H9 (cell line): ENCODE data around the gene NCL. TPM values are rescaled to one million over a fixed set of nuclear protein-coding genes. Genes with fewer than 3 reads are reported as not detected.

ENCODE experiments used
- DNase-seq: peaks from one replicate; pipeline ENCODE4 v3.0.0-alpha.2; 2017
- H2AFZ ChIP-seq: one replicate; pipeline ENCODE4 v1.6.1; 2013; ENCODE audit warnings: mild to moderate bottlenecking, low read length, control low read depth, moderate library complexity
- H2AK5ac ChIP-seq: 2 replicates; pipeline ENCODE4 v1.6.1; 2013; ENCODE audit warnings: low read length, control low read depth, mixed read lengths; ENCODE audit not compliant: insufficient read length
- H2BK120ac ChIP-seq: one replicate; pipeline ENCODE4 v1.6.1; 2013; ENCODE audit warnings: low read depth, mild to moderate bottlenecking, low read length, control low read depth, inconsistent platforms; ENCODE audit not compliant: poor library complexity, severe bottlenecking
- H2BK12ac ChIP-seq: 2 replicates; pipeline ENCODE4 v1.6.1; 2013; ENCODE audit warnings: low read length, control low read depth, mixed read lengths, low read depth; ENCODE audit not compliant: insufficient read length
- H2BK15ac ChIP-seq: 2 replicates; pipeline ENCODE4 v1.6.1; 2013; ENCODE audit warnings: low read depth, low read length, control low read depth
- H2BK20ac ChIP-seq: one replicate; pipeline ENCODE4 v1.6.1; 2013; ENCODE audit warnings: low read depth, mild to moderate bottlenecking, low read length, control low read depth, inconsistent platforms; ENCODE audit not compliant: poor library complexity, severe bottlenecking
- H2BK5ac ChIP-seq: 2 replicates; pipeline ENCODE4 v1.6.1; 2013; ENCODE audit warnings: low read length, control low read depth, mixed read lengths; ENCODE audit not compliant: insufficient read length
- H3K14ac ChIP-seq: 2 replicates; pipeline ENCODE4 v1.6.1; 2013; ENCODE audit warnings: low read length, control low read depth; ENCODE audit not compliant: insufficient read depth
- H3K18ac ChIP-seq: 2 replicates; pipeline ENCODE4 v1.6.1; 2013; ENCODE audit warnings: low read depth, mild to moderate bottlenecking, mixed read lengths, low read length, control low read depth; ENCODE audit not compliant: insufficient read length
- H3K23ac ChIP-seq: 2 replicates; pipeline ENCODE4 v1.6.1; 2013; ENCODE audit warnings: low read length, control low read depth, mixed read lengths, low read depth; ENCODE audit not compliant: insufficient read length
- H3K23me2 ChIP-seq: 2 replicates; pipeline ENCODE4 v1.6.1; 2013; ENCODE audit warnings: low read depth, mild to moderate bottlenecking, mixed read lengths, low read length, control low read depth; ENCODE audit not compliant: insufficient read length, poor library complexity, severe bottlenecking
- H3K27ac ChIP-seq: 2 replicates; pipeline ENCODE4 v1.5.1; 2013; ENCODE audit warnings: low read length, control low read depth, mixed read lengths, low read depth; ENCODE audit not compliant: insufficient read length
- H3K27me3 ChIP-seq: 2 replicates; pipeline ENCODE4 v1.6.1; 2013; ENCODE audit warnings: low read length, control low read depth, inconsistent platforms; ENCODE audit not compliant: insufficient read depth
- H3K4ac ChIP-seq: 2 replicates; pipeline ENCODE4 v1.6.1; 2013; ENCODE audit warnings: low read depth, mild to moderate bottlenecking, control low read depth, inconsistent platforms, low read length, moderate library complexity
- H3K4me1 ChIP-seq: 2 replicates; pipeline ENCODE4 v1.6.1; 2013; ENCODE audit warnings: low read length, control low read depth, inconsistent platforms; ENCODE audit not compliant: insufficient read depth
- H3K4me2 ChIP-seq: 2 replicates; pipeline ENCODE4 v1.6.1; 2013; ENCODE audit warnings: low read length, control low read depth, mixed read lengths; ENCODE audit not compliant: insufficient read length, insufficient read depth
- H3K56ac ChIP-seq: 2 replicates; pipeline ENCODE4 v1.6.1; 2013; ENCODE audit warnings: low read depth, mild to moderate bottlenecking, mixed read lengths, low read length, control low read depth; ENCODE audit not compliant: insufficient read length
- H3K79me1 ChIP-seq: 2 replicates; pipeline ENCODE4 v1.6.1; 2013; ENCODE audit warnings: low read depth, mild to moderate bottlenecking, moderate library complexity, low read length, control low read depth, inconsistent platforms; ENCODE audit not compliant: insufficient read depth, poor library complexity, severe bottlenecking
- H3K79me2 ChIP-seq: 2 replicates; pipeline ENCODE4 v1.6.1; 2013; ENCODE audit warnings: low read length, control low read depth, inconsistent platforms; ENCODE audit not compliant: insufficient read depth
- H3K9ac ChIP-seq: 2 replicates; pipeline ENCODE4 v1.6.1; 2013; ENCODE audit warnings: low read length, control low read depth, mixed read lengths; ENCODE audit not compliant: insufficient read length; ENCODE audit errors: extremely low read depth
- H3K9me3 ChIP-seq: one replicate; pipeline ENCODE4 v1.6.1; 2013; ENCODE audit warnings: low read depth, low read length, inconsistent platforms; ENCODE audit not compliant: control insufficient read depth
- H3T11ph ChIP-seq: one replicate; pipeline ENCODE4 v1.6.1; 2013; ENCODE audit warnings: mild to moderate bottlenecking, low read length, control low read depth, inconsistent platforms
- H4K20me1 ChIP-seq: one replicate; pipeline ENCODE4 v1.6.1; 2013; ENCODE audit not compliant: control insufficient read depth, insufficient read length, insufficient read depth
- H4K5ac ChIP-seq: 2 replicates; pipeline ENCODE4 v1.6.1; 2013; ENCODE audit warnings: low read depth, mild to moderate bottlenecking, mixed read lengths, low read length, control low read depth; ENCODE audit not compliant: insufficient read length
- H4K8ac ChIP-seq: replicated peaks from 2 replicates; pipeline ENCODE4 v1.6.1; 2013; ENCODE audit warnings: low read length, control low read depth, mixed read lengths, low read depth; ENCODE audit not compliant: insufficient read length
- H4K91ac ChIP-seq: 2 replicates; pipeline ENCODE4 v1.6.1; 2013; ENCODE audit warnings: low read depth, mild to moderate bottlenecking, moderate library complexity, mixed read lengths, low read length, control low read depth; ENCODE audit not compliant: insufficient read length
- H3K27ac Mint-ChIP-seq, 3 experiments: 2 replicates in 2 of 3; 3 replicates in 1 of 3; pipeline ENCODE4 v1.8.0; 2020 to 2021; ENCODE audit warnings: mixed read lengths in 3 of 3, mild to moderate bottlenecking in 1 of 3, moderate library complexity in 1 of 3
- H3K27me3 Mint-ChIP-seq: 2 replicates; pipeline ENCODE4 v1.8.0; 2021; ENCODE audit warnings: low read depth, mild to moderate bottlenecking, moderate library complexity, mixed read lengths
- H3K36me3 Mint-ChIP-seq, 3 experiments: 2 replicates in 2 of 3; 3 replicates in 1 of 3; pipeline ENCODE4 v1.8.0; 2020 to 2021; ENCODE audit warnings: low read depth in 3 of 3, mixed read lengths in 3 of 3; ENCODE audit not compliant: insufficient read depth in 1 of 3
- H3K4me1 Mint-ChIP-seq, 2 experiments: 2 replicates each; pipeline ENCODE4 v1.8.0; 2020; ENCODE audit warnings: mixed read lengths in 2 of 2
- H3K4me3 Mint-ChIP-seq, 2 experiments: 2 replicates in 1 of 2; 3 replicates in 1 of 2; pipeline ENCODE4 v1.8.0; 2020 to 2021; ENCODE audit warnings: mild to moderate bottlenecking in 2 of 2, mixed read lengths in 2 of 2, moderate library complexity in 1 of 2
- H3K9me3 Mint-ChIP-seq, 2 experiments: 2 replicates in 1 of 2; 3 replicates in 1 of 2; pipeline ENCODE4 v1.8.0; 2020; ENCODE audit warnings: mild to moderate bottlenecking in 2 of 2, mixed read lengths in 2 of 2, moderate library complexity in 1 of 2
- CTCF ChIP-seq: fragments of 200-600 bp; sonication (generic); conservative IDR thresholded peaks from 3 replicates; pipeline ENCODE4 v1.8.0; 2021; ENCODE audit warnings: antibody characterized with exemption, mild to moderate bottlenecking
- WGBS: extraction: QIAGEN DNeasy Blood & Tissue Kit; methylation state at CpG from one replicate; pipeline ENCODE4 v1.1.7; 2013; ENCODE audit warnings: missing lambda C conversion rate, low lambda C conversion rate, mixed read lengths; ENCODE audit not compliant: insufficient read length; ENCODE audit errors: extremely low coverage; 5-methylcytosine and 5-hydroxymethylcytosine counted together
- total RNA-seq: library from RNA; stranded (reverse); gene quantifications from 2 replicates; pipeline ENCODE4 v1.2.1, GENCODE V29; 2021

NCL gene
- total RNA-seq, 1 experiment from 2014 or later: 1,269 TPM

- Histone ChIP-seq H3K18ac (no peak overlapping the region), H3K9ac (no peak overlapping the region), H2AK5ac (no peak overlapping the region), H3K14ac (no peak overlapping the region), H3K27ac (no peak overlapping the region), H2BK15ac (no peak overlapping the region), H4K91ac (no peak overlapping the region), H3T11ph (no peak overlapping the region), H3K79me2 (no peaks in the 10 kb centered on the region), H3K23me2 (no peaks in the 10 kb centered on the region), H3K56ac (no peak overlapping the region), H4K20me1 (no peaks in the 10 kb centered on the region), H3K4ac (no peak overlapping the region), H3K27me3 (no peaks in the 10 kb centered on the region; the same call in 1 of the 2 replicates), H2BK120ac (no peak overlapping the region), H4K5ac (no peak overlapping the region), H2AFZ (no peak overlapping the region), H3K23ac (no peak overlapping the region), H4K8ac (no peak overlapping the region), H3K4me1 (no peaks in the 10 kb centered on the region), H3K9me3 (peaks cover 6% of the 10 kb centered on the region), H2BK20ac (no peak overlapping the region), H3K79me1 (no peaks in the 10 kb centered on the region), H3K4me2 (no peak overlapping the region), H2BK5ac (no peak overlapping the region), H2BK12ac (no peak overlapping the region)
- H3K4me1 Mint-ChIP-seq: no peaks in the 10 kb centered on the region
- H3K27me3 Mint-ChIP-seq: peaks cover 4% of the 10 kb centered on the region; the same call in 1 of the 2 replicates
- no peak overlapping the region for H3K4me3 Mint-ChIP-seq
- no peak for DNase-seq
- WGBS: no CpG with 5 or more reads among the region's 5 CpGs
- H3K27ac Mint-ChIP-seq: no peak overlapping the region; a peak in 1 of 7 replicates
- TF ChIP-seq CTCF: no peak
- H3K36me3 Mint-ChIP-seq: peaks cover 14 to 19% (median 18%) of the 10 kb centered on the region in 3 experiments
- peaks cover 22 to 24% of the 10 kb centered on the region in 2 experiments for H3K9me3 Mint-ChIP-seq
Measured at GRCh38 chr2:231488331-231488730, 24.0 kb upstream of the NCL start.
